SK-N-SH (cell line): ENCODE data around the gene DPYSL4.

Source experiments
- ELF1 ChIP-seq: IDR thresholded peaks from 2 replicates; pipeline ENCODE4 v1.4.0; 2012
- GABPA ChIP-seq: IDR thresholded peaks from 2 replicates; pipeline ENCODE4 v1.4.0; 2012; ENCODE audit warnings: low read depth, mild to moderate bottlenecking
- NRF1 ChIP-seq: IDR thresholded peaks from 2 replicates; pipeline ENCODE4 v1.6.1; 2012; ENCODE audit warnings: low read depth, mild to moderate bottlenecking, low read length
- POLR2AphosphoS5 ChIP-seq: IDR thresholded peaks from 2 replicates; pipeline ENCODE4 v1.6.1; 2012; ENCODE audit warnings: low read depth, low read length
- SIN3A ChIP-seq: IDR thresholded peaks from 2 replicates; pipeline ENCODE4 v1.6.1; 2012; ENCODE audit warnings: low read depth, mild to moderate bottlenecking, low read length, moderate library complexity, borderline replicate concordance
- TF ChIP-seq, protein P1 (sequence below): IDR thresholded peaks from 2 replicates; pipeline ENCODE4 v1.6.1; 2012; ENCODE audit warnings: mild to moderate bottlenecking, low read depth, low read length, moderate library complexity
- TF ChIP-seq, protein P2 (sequence below): fragments of 200-600 bp; sonication (generic); IDR thresholded peaks from 2 replicates; pipeline ENCODE4 v1.6.1; 2017; ENCODE audit warnings: antibody characterized with exemption, mild to moderate bottlenecking, moderate library complexity
- TF ChIP-seq, protein P3 (sequence below): IDR thresholded peaks from 2 replicates; pipeline ENCODE4 v1.4.0; 2012; ENCODE audit warnings: low read depth

DNA sequence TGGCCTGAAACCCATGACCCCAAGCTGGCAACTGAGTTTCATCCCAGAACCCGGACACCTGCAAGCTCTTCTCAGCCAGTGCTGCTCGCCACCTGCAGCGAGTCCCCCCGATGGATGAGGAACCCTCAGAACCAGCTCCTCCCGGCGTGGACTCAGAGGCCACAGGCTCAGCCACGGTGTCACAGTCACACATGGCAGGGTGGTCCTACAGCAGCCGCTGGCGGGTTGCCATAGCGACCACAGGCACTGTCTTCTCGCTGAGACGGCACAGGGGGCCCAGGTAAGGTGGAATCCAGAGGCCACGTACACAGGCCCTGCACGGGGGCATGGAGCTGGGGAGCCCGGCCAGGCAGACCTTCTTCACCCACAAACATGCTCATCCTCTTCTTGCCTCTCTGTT is 53.4 kb downstream of the DPYSL4 start:
- TF ChIP-seq GABPA, result no peak
- no peak for TF ChIP-seq POLR2AphosphoS5
- TF ChIP-seq, protein P1, sequence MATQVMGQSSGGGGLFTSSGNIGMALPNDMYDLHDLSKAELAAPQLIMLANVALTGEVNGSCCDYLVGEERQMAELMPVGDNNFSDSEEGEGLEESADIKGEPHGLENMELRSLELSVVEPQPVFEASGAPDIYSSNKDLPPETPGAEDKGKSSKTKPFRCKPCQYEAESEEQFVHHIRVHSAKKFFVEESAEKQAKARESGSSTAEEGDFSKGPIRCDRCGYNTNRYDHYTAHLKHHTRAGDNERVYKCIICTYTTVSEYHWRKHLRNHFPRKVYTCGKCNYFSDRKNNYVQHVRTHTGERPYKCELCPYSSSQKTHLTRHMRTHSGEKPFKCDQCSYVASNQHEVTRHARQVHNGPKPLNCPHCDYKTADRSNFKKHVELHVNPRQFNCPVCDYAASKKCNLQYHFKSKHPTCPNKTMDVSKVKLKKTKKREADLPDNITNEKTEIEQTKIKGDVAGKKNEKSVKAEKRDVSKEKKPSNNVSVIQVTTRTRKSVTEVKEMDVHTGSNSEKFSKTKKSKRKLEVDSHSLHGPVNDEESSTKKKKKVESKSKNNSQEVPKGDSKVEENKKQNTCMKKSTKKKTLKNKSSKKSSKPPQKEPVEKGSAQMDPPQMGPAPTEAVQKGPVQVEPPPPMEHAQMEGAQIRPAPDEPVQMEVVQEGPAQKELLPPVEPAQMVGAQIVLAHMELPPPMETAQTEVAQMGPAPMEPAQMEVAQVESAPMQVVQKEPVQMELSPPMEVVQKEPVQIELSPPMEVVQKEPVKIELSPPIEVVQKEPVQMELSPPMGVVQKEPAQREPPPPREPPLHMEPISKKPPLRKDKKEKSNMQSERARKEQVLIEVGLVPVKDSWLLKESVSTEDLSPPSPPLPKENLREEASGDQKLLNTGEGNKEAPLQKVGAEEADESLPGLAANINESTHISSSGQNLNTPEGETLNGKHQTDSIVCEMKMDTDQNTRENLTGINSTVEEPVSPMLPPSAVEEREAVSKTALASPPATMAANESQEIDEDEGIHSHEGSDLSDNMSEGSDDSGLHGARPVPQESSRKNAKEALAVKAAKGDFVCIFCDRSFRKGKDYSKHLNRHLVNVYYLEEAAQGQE, result no peak
- TF ChIP-seq, protein P2, sequence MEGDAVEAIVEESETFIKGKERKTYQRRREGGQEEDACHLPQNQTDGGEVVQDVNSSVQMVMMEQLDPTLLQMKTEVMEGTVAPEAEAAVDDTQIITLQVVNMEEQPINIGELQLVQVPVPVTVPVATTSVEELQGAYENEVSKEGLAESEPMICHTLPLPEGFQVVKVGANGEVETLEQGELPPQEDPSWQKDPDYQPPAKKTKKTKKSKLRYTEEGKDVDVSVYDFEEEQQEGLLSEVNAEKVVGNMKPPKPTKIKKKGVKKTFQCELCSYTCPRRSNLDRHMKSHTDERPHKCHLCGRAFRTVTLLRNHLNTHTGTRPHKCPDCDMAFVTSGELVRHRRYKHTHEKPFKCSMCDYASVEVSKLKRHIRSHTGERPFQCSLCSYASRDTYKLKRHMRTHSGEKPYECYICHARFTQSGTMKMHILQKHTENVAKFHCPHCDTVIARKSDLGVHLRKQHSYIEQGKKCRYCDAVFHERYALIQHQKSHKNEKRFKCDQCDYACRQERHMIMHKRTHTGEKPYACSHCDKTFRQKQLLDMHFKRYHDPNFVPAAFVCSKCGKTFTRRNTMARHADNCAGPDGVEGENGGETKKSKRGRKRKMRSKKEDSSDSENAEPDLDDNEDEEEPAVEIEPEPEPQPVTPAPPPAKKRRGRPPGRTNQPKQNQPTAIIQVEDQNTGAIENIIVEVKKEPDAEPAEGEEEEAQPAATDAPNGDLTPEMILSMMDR, result no peak
- TF ChIP-seq NRF1, result no peak
- TF ChIP-seq, protein P3, sequence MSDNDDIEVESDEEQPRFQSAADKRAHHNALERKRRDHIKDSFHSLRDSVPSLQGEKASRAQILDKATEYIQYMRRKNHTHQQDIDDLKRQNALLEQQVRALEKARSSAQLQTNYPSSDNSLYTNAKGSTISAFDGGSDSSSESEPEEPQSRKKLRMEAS, result no peak
- TF ChIP-seq ELF1, result no peak
- TF ChIP-seq SIN3A, result no peak
